SK-N-SH (cell line): Measurements from ENCODE around the gene PIEZO2.

Source experiments
- RAD21 ChIP-seq: IDR thresholded peaks from 2 replicates; pipeline ENCODE4 v1.6.1; 2012; ENCODE audit warnings: mild to moderate bottlenecking, low read length
- TF ChIP-seq, protein P1 (sequence below): fragments of 200-600 bp; sonication (generic); IDR thresholded peaks from 2 replicates; pipeline ENCODE4 v1.6.1; 2017; ENCODE audit warnings: antibody characterized with exemption, mild to moderate bottlenecking, moderate library complexity

DNA sequence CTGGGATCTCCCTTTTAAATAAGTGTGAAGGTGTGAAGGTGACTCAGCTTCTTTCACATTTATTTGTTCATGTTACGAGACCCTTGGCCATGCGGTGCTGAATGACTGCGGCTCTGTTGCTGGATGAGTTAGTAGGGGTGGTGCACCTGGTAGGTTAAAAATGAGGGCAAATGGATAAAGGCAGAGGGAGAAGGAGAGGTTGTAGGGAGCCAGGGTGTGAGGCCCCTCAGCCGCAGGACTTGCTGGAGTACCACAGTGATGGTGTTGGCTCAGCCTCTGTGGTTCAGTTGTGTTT is 459.4 kb downstream of the PIEZO2 start:
- TF ChIP-seq, protein P1, sequence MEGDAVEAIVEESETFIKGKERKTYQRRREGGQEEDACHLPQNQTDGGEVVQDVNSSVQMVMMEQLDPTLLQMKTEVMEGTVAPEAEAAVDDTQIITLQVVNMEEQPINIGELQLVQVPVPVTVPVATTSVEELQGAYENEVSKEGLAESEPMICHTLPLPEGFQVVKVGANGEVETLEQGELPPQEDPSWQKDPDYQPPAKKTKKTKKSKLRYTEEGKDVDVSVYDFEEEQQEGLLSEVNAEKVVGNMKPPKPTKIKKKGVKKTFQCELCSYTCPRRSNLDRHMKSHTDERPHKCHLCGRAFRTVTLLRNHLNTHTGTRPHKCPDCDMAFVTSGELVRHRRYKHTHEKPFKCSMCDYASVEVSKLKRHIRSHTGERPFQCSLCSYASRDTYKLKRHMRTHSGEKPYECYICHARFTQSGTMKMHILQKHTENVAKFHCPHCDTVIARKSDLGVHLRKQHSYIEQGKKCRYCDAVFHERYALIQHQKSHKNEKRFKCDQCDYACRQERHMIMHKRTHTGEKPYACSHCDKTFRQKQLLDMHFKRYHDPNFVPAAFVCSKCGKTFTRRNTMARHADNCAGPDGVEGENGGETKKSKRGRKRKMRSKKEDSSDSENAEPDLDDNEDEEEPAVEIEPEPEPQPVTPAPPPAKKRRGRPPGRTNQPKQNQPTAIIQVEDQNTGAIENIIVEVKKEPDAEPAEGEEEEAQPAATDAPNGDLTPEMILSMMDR: no peak
- no peak for TF ChIP-seq RAD21
